Fibroblast of peridontal ligament (primary cell): Measurements from ENCODE around the gene MXD4.

ENCODE experiments used
- DNase-seq: peaks from one replicate; pipeline ENCODE4 v3.0.0-alpha.2; 2010; ENCODE audit errors: extremely low read depth

Gene MXD4

DNA sequence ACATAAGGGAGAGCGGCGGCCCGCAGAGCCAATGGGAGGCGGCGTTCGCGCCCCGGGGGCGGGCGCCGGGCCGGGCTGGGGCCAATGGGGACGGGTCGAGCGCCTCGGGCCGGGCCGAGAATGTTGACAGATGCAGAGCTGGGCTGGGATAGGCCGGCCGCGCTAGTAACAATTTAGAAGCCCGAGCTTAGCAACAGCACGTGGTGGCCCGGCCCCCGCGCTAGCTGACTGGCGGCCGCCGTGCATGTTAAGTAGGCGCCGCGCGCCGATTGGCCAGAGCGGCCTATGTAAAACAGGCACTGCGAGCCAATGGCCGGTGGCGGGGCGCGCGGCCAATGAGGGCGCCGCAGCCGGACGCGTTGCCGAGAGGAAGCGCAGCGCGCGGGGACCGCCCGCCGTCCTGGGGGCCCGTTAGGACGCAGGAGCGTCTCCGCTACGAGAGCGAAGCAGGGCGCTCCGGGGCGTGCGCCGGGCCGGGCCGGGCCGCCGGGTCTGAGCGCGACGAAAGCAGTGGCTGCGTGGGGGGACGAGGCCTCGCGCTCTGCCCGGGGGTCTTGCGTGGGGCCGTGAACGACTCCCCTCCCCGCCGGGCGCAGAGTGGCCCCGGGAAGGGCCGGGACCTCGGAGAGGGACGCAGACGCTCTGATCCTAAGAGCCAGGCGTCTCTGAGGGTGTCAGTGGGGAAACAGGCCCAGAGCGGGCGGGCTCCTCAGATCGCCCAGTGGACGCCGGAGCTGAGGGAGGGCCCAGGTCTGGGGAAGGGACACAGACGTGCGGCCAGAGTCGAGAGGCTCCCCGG lies 435 bp upstream of the MXD4 start:
- DNase-seq: peak; percentile 99

DNA sequence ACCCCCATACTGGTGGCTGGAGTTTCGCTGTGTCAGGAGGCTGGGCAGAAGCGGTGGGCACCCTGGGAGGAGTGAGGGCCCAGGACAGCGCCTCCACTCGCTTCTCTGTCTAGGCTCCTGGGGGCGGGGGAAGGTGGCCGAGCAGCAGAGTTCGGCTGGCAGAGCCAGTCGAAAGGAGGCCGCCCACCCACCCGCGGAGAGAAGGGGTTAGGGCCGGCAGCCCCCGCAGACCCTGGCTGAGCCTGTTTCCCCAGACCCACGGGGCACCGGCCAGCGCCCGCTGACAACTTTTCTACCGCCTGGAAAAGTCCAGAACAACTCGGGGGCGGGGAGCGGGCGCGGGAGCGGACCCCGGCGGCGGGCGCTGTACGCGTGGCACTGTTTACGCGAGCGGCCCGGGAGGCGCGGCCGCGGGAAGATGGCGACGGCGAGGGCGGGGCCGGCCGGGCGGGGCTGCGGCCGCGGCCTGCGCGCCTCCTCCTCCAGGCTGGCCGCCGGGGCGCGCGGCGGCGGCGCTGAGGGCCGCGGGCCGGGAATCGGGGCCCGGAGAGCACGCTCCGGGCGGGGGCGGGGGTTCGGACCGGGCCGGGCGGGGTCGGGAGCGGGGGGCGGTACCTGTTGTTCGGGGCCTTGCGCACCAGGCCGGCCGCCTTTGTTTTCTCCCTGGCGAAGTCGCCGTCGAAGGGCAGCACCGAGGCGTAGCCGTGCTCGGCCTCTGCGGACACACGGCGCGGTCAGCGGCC lies 628 bp downstream of the MXD4 start:
- DNase-seq: no peak

DNA sequence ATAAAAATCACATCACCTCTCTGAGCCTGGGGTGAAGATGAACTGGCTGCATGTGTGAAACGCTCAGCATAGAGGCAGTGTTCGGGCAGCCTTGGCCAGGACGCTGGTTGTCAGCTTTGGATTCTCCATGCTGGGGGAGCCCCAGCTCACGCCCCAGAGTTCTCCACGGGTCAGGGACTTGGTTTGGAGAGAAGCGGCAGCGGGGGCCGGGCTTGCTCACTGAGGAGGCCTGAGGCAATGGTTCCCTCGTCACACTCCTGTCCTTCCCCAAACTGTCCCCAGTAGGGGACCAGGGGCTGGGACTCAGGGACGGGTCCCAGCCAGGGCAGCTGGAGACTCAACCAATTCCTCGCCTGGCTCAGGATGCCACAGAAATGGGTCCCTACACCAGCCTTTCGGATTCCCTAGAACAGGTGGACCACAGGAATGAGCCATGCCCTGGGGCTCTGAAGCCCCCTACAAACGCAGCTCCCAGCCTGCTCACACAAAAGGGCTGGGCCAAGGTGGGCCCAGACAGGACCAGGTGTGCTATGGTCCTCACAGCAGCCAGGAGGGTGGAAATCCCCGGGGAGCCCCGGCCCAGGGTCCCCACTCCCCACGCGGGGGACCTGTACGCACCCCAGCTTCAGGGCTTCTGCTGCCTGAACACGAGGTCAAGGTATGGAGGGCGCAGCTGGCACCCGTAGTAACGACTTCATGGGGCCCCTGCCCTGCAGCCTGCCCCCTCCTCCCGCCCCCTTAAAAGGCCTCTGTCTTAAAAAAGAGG lies 1.4 kb downstream of the MXD4 start:
- DNase-seq: no peak

DNA sequence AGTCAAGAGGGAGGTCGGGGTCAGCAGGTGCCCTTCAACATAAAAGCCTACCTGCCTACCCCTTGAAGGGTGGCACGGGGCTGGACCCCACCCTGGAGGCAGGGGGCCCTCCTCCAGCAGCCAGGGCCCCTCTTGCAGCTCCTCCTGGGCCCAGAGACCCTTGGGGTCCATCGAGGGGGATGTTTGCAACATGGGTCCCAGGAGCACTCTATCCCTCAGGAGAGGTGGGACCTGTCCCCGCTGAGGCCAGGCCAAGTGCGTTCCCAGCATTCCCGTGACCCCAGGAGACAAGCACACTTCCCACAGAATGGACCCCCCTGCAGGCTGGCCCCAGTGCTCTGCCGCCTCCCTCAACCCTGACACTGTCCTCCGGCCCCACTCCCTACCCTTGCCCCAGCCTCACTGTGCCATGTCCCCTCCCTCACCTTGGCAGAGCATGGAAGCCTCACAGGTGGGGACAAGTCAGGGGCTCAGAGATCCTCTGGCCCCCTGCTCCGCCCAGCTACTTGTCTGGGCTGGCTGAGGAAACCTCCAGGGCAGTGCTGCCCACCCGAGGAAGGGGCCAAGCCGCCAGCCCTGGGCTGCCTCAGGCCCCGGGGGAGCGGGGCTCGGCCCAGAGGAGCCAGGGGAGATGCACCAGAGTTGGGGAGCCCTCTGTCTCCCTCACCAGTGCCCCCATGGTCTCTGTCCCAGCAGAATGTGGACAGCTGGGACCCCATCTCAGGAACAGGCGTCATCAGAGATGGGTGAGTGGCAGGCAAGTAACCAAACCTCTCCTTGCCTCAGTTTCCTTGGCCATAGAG lies 2.2 kb downstream of the MXD4 start:
- no peak for DNase-seq

DNA sequence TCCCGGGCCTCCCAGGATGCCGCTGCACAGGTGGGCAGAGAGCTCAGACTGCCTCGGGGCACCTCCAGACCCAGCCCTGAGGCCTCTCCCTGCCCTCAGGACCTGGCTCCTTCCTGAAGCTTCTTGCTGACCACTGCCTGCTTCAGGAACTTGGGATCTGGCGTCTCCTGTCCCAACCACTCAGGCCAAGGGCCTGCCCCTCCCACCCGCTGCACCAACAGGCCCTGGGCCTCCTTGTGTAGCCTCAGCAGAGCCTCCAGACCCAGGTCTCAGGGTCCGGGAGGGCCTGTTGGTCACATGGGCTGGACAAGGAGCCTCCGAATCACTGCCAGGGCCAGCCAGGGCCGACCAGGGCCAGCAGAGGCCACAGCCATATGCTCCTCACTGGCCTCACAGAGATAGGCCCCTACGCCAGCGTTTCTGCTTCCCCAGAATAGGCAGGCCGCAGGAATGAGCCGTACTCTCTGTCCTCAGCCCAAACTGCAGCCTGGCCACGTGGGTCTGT lies 2.8 kb downstream of the MXD4 start:
- no peak for DNase-seq

DNA sequence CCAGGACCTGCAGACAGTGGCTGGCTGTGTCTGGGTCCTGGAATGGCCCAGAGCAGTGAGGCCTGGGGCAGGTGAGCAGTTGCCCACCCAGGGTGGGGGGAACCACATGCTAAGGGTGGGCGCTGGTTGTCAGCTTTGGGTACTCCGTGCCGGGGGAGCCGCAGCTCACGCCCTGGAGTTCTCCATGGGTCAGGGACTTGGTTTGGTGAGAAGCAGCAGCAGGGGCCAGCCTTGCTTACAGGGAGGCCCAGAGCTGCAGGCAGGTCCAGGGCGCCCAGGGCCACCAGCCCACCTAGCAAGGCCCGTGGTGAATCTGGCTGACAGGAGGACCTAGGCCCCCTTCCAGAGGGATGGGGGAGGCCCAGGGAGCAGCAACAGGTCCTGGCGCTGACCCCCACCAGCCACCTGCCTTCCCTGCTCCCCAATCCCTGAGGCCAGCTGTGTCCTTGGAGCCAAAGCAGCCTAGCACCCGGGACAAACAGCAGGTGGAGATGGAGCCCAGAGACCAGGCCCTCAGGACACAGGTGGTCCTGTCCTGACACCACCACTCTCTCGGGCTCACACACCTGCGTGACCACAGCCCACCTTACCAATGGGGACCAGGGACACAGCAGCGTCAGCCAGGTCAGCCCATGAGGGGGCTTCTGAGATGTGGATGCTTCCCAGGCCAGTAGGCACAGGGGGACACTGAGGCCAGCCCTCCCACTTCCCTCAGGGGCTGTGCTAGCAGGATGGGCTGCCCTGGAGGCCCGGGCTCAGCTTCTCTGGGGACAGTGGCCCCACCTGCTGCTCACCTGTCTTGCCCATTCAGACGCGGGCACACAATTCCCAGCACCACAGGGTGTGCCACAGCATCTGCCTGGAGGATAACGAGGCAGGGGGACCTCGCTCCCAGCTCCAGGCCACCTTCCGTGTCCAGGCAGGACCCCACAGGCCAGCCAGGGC lies 3.5 kb downstream of the MXD4 start:
- no peak for DNase-seq

DNA sequence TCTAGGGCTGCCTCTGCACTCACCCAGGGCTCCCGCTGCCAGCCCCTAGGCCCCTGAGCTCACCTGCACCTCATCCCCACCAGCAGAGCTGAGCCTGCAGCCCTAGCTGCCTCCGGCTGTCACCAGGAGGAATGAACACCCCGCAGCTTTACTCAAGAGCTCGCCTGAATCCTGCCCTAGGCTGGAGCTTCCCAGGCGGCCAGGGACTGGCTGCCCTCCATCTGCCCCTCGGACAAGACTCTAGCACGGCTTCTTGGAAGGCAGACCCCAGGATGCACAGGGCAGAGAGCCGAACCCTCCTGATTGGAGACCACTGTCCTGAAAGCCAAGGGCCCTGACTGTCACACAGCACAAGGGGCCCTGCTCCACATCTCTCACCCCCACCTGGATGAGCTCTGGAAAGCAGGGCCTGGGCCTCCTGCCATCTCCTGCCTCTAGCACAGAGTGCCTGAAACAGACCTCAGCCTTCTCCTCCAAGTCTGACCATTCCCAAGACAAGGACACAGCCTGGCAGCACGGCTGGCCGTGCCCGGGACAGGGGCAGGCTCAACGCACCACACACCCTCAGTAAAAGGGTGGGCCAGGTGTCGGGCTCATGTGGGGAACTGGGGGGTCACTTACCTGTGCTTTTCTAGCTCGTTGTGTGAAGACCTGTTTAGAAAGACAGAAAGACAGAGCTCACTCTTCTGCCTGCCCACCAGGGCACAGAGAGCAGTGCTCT lies 4.4 kb downstream of the MXD4 start:
- DNase-seq: no peak

DNA sequence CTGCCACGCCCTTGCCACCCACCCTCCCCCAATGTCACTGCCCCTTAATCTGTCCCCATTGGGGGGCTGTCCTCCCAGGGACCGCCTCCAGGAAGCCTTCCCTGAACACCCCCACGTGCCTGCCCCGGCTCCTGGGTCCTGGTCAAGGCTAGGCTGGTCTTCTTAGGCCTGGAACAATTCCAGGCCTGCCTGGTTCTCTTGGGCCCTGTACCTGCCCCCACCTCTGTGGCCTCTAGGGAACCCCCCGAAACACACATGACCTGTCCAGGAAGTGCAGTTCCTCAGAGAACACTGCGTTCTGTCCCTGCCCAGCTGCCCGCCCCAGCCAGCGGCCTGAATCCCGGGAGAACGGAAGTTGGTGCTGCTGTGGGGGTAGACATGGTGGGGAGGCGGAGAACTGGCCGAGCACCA lies 5.1 kb downstream of the MXD4 start:
- DNase-seq: no peak

DNA sequence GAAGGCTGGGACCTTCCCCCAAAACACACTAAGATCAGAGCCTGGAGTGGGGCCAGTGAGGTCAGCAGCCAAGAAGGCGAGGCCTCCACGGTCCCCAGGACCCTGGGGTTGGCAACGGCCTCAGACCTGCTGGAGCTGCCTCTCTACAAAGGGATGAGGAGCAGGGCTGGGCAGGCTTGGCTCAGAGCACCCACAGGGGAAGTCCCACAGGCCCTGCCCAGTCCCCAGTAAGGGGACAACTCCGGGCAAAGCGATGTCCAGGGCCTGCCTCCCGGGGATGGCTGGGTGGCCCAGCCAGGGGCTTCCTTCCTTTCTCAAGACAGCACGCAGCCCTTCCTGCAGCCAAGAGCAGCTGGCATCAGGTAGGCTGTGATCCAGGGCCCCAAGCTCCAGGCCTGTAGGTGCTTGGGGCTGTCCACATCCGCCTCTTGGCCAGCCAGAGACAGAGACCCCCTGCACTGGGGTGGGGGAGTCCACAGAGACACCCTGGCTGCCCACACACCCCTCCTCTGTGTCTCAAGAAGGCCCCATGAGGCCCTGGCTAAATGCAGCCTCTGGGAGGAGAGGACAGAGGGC lies 5.7 kb downstream of the MXD4 start:
- DNase-seq: no peak

DNA sequence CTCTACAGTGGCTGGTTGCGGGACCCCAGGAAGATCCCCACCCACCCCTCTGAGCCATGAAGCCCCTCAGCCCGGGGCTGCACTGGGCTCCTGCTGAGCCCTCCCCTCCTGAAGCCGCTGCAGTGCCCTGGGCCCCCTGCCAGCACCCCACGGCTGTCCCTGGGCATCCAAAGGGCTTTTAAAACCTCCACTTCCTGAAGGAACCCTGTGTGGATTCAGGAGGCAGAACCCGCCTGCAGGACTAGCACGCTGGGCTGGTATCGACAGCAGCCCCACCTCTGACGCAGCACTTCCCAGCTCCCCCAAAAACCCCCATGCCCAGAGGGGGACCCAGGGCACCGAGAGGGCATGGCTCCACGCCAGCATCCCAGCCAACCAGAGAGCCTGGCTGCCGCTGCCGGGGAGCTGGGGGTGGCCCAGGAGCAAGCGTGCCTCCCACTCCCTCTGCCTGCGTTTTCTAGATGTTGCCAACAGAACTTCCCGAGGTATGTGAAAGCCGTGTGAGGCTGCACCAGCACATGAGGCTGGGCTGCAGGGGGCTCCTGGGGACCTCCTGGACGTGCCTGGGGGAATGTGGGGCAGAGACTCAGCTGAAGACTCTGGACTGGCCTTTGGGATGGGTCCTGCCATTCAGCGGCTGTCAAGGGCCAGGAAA lies 6.3 kb downstream of the MXD4 start:
- peak; percentile 10 for DNase-seq

DNA sequence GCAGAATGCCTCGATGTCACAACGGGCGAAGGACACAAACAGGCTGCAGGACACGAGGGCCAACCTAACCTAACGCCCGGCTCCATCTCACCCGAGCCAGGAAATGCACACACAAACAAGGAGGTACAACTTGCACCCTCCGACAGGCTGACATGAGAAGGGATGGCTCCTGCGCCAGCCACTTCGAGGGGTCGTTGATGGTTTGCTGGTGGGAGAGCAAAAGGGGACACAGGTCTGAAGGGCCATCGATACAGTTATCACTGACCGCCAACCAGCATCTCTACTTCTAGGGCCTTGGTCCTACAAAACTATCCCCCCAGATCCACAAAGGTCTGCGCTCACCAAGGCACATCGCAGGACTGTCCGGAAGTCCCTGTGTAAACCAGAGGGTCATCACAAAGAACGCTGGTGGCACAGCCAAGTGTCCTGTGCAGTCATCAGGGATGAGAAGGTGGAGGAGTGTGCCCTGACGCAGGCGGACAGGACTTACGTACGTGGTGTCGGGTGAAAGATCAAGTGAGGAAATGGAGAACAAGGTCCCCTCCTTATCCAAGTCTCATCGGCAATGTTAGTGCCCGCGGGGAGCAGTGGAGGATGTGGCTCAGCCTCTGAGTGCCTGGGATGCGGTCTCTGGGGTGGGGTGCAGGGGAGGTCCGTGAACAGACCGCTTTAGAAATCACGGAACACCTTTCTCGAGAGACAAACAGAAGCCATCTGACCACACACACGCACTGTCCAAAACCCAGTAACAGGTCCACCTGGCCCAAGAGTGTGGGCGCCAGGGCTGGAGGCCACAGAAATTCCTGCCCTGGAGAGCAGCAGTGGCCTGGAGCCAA lies 7.0 kb downstream of the MXD4 start:
- no peak for DNase-seq

DNA sequence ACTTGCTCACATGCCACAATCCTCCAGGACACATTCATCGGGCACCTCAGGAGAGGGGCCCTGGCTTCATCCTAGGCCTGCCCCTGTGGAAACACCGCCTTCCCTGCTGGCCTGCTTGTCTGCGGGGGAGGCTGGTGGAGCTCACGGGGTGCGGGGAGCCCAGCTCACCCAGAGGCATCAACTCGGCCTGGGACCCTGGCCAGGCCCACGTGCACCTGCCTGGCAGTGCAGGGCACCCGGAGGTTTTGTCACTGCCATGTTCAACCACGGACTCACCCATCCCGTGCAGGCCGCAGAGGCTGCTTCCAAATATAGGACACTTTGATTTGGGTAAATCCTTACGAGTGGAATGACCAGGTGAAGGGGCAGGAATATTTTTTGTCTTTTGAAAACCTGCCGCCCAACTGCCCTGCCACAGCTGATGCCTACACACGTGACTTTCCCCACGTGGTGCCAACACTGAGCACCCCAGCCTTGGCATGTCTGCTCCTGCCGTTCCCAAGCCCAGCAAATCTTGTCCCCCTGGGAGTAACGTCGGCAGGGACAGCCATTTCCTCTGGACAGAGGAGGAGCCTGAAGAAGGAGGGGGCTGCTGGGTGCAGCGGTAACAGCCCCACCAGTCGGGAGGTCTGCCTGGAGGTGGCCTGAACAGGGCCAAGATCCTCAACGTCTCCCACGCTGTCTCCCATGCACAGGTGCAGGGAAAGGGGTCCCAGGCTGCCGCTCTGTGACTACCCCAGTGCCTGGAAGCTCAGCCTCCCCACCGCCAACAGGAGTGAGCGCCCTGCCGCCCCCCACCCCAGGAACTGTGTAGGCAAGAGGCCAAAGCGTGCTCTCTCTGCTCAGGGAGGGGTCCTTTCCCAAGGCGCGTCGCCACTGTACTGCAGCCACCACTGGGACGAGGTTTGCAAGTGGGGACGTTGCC lies 8.5 kb downstream of the MXD4 start:
- DNase-seq: no peak

DNA sequence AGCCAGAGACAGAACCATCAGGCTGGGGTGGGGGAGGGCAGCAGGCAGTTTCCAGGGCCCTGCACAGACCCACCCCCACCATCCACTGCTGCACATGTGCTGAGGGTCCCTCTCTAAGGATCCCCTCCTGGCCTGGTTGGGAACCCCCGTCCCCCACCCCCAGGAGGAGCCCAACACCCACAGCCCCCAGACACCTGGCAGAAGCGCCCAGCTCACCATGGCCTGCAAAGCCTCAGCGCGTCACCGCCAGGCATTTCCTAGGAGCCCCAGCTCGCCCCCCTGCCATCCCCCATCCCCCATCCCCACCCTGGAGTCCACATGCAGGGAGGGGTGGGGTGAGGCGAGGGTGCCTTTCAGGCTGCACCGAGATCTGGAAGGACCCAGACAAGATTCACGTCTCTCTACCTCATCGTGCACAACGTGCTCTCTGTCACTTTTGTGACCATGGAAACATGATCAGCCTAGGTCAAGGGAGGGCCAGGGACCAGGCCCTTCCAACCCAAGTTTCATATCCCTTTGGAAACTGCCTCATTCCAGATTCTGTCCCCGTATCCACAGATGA lies 9.3 kb downstream of the MXD4 start:
- no peak for DNase-seq

DNA sequence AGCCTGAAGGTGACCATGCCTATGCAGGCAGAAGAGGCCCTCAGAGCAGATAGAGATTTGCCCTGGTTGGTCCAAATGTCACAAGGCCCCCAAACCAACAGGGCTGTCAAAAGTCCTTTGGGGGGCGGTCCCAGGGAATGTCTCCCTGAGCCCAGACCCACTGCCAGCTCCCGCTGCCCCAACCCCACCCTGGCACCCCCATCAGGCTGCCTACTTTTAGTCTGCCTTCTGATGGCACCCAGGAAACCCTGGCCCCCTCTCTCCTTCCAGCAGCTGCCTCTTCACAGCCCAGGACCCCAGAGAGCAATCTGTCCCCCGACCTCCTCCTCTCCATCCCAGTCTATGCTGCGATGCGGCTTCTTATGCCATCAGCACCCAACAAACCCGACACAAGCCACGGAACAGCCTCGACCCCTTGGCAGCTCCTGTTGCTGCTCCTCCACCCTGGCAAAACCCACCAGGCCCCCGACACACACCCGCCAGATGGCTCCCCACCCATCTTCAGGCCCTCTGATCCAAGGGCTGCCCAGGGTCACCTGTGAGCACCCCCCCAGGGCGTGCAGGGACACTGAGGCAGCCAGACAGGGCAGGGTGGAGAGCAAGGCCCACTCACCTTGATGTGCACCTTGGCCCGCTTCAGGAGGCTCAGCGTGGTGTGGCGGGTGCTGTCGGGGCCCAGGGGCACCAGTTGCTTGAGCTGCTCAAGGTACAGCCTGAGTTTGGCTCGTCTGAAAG lies 9.9 kb downstream of the MXD4 start:
- DNase-seq: no peak

DNA sequence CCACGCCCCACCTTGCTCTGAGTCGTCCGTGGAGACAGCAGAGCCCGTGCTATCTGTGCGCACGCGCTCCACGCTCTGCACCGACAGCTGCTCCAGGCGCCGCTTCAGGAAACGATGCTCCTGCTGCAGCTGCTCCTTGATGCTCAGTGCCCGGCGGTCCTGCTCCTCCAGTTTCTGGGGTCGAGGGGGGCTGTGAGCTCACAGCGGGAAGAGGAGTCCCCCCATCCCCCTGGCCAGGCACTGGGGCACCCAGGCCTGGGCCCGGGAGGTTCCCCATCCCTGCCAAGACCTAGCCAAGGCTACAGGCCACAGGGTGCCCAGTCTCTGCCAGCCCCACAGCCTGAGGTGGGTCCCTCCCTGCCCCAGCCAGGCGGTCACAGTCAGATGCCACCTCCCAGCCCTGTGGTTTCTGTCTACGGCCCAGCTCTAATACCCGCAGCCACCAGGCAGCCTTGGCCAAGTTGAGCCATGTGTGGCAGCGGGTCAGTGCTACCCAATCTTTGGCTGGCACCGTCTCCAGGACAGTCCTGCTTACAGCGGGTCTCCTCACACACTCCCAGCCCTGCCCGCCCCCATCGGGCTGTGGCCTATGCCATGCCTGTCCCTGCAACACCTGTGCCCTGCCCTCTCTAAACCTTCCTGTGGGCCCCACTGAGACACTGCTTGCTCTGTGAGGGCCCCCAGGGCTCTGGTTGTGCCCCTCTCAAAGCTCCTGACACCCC lies 10.7 kb downstream of the MXD4 start:
- DNase-seq: no peak
